HG03469 (cell line): ENCODE data around the gene REC8.

ENCODE experiments used
- ATAC-seq: cut with Tn5 transposase; IDR thresholded peaks from one replicate; pipeline ENCODE4 v1.9.1; 2021; ENCODE audit warnings: mild to moderate bottlenecking, moderate library complexity, moderate number of reproducible peaks; ENCODE audit not compliant: unreplicated experiment

REC8 gene

GRCh38 chr14:24171422-24172260 is at the start of gene REC8:
REC8 (plus strand) TSS chr14:24172080; CDS start chr14:24172553, 473 bp downstream.
- peak; percentile 59 for ATAC-seq

GRCh38 chr14:24122416-24122815 is 49.5 kb upstream of the REC8 start:
- ATAC-seq, result no peak

- no peak for ATAC-seq
These were observed 49.0 kb upstream of the REC8 start for GRCh38 chr14:24122898-24123297.

GRCh38 chr14:24123424-24124417 is 48.2 kb upstream of the REC8 start:
- peak; percentile 41 for ATAC-seq

- ATAC-seq, result no peak
These were observed 44.9 kb upstream of the REC8 start for GRCh38 chr14:24126939-24127338.

GRCh38 chr14:24127673-24128072 is 44.2 kb upstream of the REC8 start:
- ATAC-seq, result no peak

- ATAC-seq, result no peak
These were observed 42.4 kb upstream of the REC8 start for GRCh38 chr14:24129410-24129998.

GRCh38 chr14:24130380-24130716 is 41.5 kb upstream of the REC8 start, which contains the start of gene FITM1:
FITM1 (plus strand) TSS chr14:24130659; CDS start chr14:24131564, 905 bp downstream.
- ATAC-seq, result no peak

GRCh38 chr14:24130717-24131548 is 40.9 kb upstream of the REC8 start:
- no peak for ATAC-seq

GRCh38 chr14:24131549-24131966 is 40.3 kb upstream of the REC8 start:
- no peak for ATAC-seq

- no peak for ATAC-seq
These were observed 39.7 kb upstream of the REC8 start for GRCh38 chr14:24132061-24132685.

GRCh38 chr14:24132976-24133375 is 38.9 kb upstream of the REC8 start:
- no peak for ATAC-seq

GRCh38 chr14:24133735-24134134 is 38.1 kb upstream of the REC8 start:
- ATAC-seq, result no peak

- no peak for ATAC-seq
These were observed 36.4 kb upstream of the REC8 start for GRCh38 chr14:24135584-24135833.

- ATAC-seq, result peak; percentile 35
These were observed 35.8 kb upstream of the REC8 start, which contains the start of gene PSME1 for GRCh38 chr14:24135834-24136683. PSME1 (plus strand) TSS chr14:24136194; CDS start chr14:24136263, 69 bp downstream.

- ATAC-seq, result no peak
These were observed 35.0 kb upstream of the REC8 start for GRCh38 chr14:24136684-24137528.

GRCh38 chr14:24137529-24138395 is 34.1 kb upstream of the REC8 start:
- no peak for ATAC-seq
